Smooth muscle cell (in vitro differentiated cells): ENCODE measurements around the gene IKZF3. TPM values are rescaled to one million over a fixed set of nuclear protein-coding genes. Genes with fewer than 3 reads are reported as not detected.

Experiments
- DNase-seq: peaks from one replicate; lab custom pipeline; 2025; ENCODE audit not compliant: unreplicated experiment; lab: John Stamatoyannopoulos, UW
- H2AFZ ChIP-seq: fragments of 200-600 bp; sonication (generic); 2 replicates; pipeline ENCODE4 v1.6.0; 2016; ENCODE audit warnings: antibody characterized with exemption, low read depth, mild to moderate bottlenecking
- H3F3A ChIP-seq: fragments of 200-600 bp; sonication (generic); 2 replicates; pipeline ENCODE4 v1.6.0; 2017; ENCODE audit warnings: antibody characterized with exemption, low read depth
- H3K27ac ChIP-seq: fragments of 200-600 bp; sonication (generic); 2 replicates; pipeline ENCODE4 v1.5.1; 2016; ENCODE audit warnings: low read depth, mild to moderate bottlenecking
- H3K27me3 ChIP-seq: fragments of 200-600 bp; sonication (generic); 2 replicates; pipeline ENCODE4 v1.6.1; 2016; ENCODE audit warnings: low read depth, mild to moderate bottlenecking
- H3K36me3 ChIP-seq: fragments of 200-600 bp; sonication (generic); 2 replicates; pipeline ENCODE4 v1.5.1; 2016; ENCODE audit warnings: low read depth
- H3K4me1 ChIP-seq: fragments of 200-600 bp; sonication (generic); 2 replicates; pipeline ENCODE4 v1.5.1; 2016; ENCODE audit warnings: low read depth
- H3K4me2 ChIP-seq: fragments of 200-600 bp; sonication (generic); 2 replicates; pipeline ENCODE4 v1.6.0; 2016; ENCODE audit warnings: mild to moderate bottlenecking
- H3K4me3 ChIP-seq: fragments of 200-600 bp; sonication (generic); 2 replicates; pipeline ENCODE4 v1.5.1; 2016; ENCODE audit warnings: mild to moderate bottlenecking
- H3K79me2 ChIP-seq: fragments of 200-600 bp; sonication (generic); 2 replicates; pipeline ENCODE4 v1.6.0; 2016; ENCODE audit warnings: low read depth, mild to moderate bottlenecking
- H3K9ac ChIP-seq: fragments of 200-600 bp; sonication (generic); 2 replicates; pipeline ENCODE4 v1.6.0; 2016; ENCODE audit warnings: low read depth
- H3K9me3 ChIP-seq: fragments of 200-600 bp; sonication (generic); replicated peaks from 2 replicates; pipeline ENCODE4 v1.5.1; 2016; ENCODE audit warnings: low read depth
- H4K20me1 ChIP-seq: fragments of 200-600 bp; sonication (generic); 2 replicates; pipeline ENCODE4 v1.6.0; 2016; ENCODE audit warnings: low read depth
- CTCF ChIP-seq: fragments of 200-600 bp; sonication (generic); IDR thresholded peaks from 2 replicates; pipeline ENCODE4 v1.5.1; 2017; ENCODE audit warnings: borderline replicate concordance, mild to moderate bottlenecking, antibody characterized with exemption; ENCODE audit not compliant: insufficient read depth, poor library complexity, severe bottlenecking
- WGBS: methylation state at CpG from one replicate; pipeline ENCODE4 v1.1.7; 2016; ENCODE audit warnings: low lambda C conversion rate; 5-methylcytosine and 5-hydroxymethylcytosine counted together
- polyA plus RNA-seq: library from polyadenylated mRNA; unstranded; fragments of >200 nt; fragmentation: Nextera tagmentation; extraction: Ambion mirVana; gene quantifications from 2 replicates; pipeline ENCODE4 v1.2.1, GENCODE V29; 2016
- total RNA-seq: library from RNA; depleted of rRNA; stranded (reverse); fragments of >200 nt; gene quantifications from 2 replicates; pipeline ENCODE4 v1.2.3, GENCODE V29; 2014

Gene IKZF3
- total and polyA plus RNA-seq, 2 experiments from 2014 or later, result under 0.01 TPM; not detected in 1

GRCh38 chr17:39782980-39783379, 81.1 kb downstream of the IKZF3 start:
- peak overlapping the region; percentile 46 for H3K4me2 ChIP-seq

GRCh38 chr17:39782481-39782880, 81.6 kb downstream of the IKZF3 start:
- peak overlapping the region; percentile 46 for H3K4me2 ChIP-seq
- H3K9ac ChIP-seq, result peak overlapping the region; percentile 52
- no peaks in the 10 kb centered on the region for H3K79me2 ChIP-seq
- H3K27ac ChIP-seq, result peak overlapping the region; percentile 88
- peaks cover 9% of the 10 kb centered on the region for H3K4me1 ChIP-seq
- no peak for DNase-seq
- no peaks in the 10 kb centered on the region for H3F3A ChIP-seq
- no peaks in the 10 kb centered on the region for H3K36me3 ChIP-seq
- WGBS, result 2% methylated on average over 4 of the region's 4 CpGs
- H3K9me3 ChIP-seq, result no peaks in the 10 kb centered on the region
- H3K27me3 ChIP-seq, result peaks cover 6% of the 10 kb centered on the region
- no peaks in the 10 kb centered on the region for H4K20me1 ChIP-seq
- no peak for TF ChIP-seq CTCF
- peak overlapping the region; percentile 45 for H2AFZ ChIP-seq
- H3K4me3 ChIP-seq, result no peak overlapping the region

More at GRCh38 chr17:39782980-39783379, 81.1 kb downstream of the IKZF3 start:
- H3K79me2 ChIP-seq, result no peaks in the 10 kb centered on the region
- no peak overlapping the region for H3K9ac ChIP-seq
- no peaks in the 10 kb centered on the region for H3F3A ChIP-seq
- H2AFZ ChIP-seq, result peak overlapping the region; percentile 45
- peaks cover 9% of the 10 kb centered on the region for H3K4me1 ChIP-seq
- H4K20me1 ChIP-seq, result no peaks in the 10 kb centered on the region
- peaks cover 1% of the 10 kb centered on the region for H3K27me3 ChIP-seq
- no peaks in the 10 kb centered on the region for H3K9me3 ChIP-seq
- WGBS, result 92% methylated on average over 1 of the region's 1 CpG
- TF ChIP-seq CTCF, result no peak
- no peak for DNase-seq
- no peak overlapping the region for H3K4me3 ChIP-seq
- H3K27ac ChIP-seq, result peak overlapping the region; percentile 88
- H3K36me3 ChIP-seq, result no peaks in the 10 kb centered on the region

GRCh38 chr17:39781861-39782213, 82.3 kb downstream of the IKZF3 start:
- H3K27me3 ChIP-seq, result peaks cover 11% of the 10 kb centered on the region
- H3K27ac ChIP-seq, result peak overlapping the region; percentile 88
- H3K9me3 ChIP-seq, result no peaks in the 10 kb centered on the region
- no peak overlapping the region for H3K4me3 ChIP-seq
- H3K79me2 ChIP-seq, result no peaks in the 10 kb centered on the region
- WGBS, result 73% methylated on average over 2 of the region's 2 CpGs
- peak overlapping the region; percentile 45 for H2AFZ ChIP-seq
- no peaks in the 10 kb centered on the region for H3F3A ChIP-seq
- TF ChIP-seq CTCF, result no peak
- no peaks in the 10 kb centered on the region for H4K20me1 ChIP-seq
- DNase-seq, result no peak
- H3K4me1 ChIP-seq, result peaks cover 9% of the 10 kb centered on the region
- peak overlapping the region; percentile 46 for H3K4me2 ChIP-seq
- peak overlapping the region; percentile 52 for H3K9ac ChIP-seq
- H3K36me3 ChIP-seq, result no peaks in the 10 kb centered on the region
